ENCODE data around the gene ACOXL.
"Not testable (repeated sequence)": the region's sequence is repeated elsewhere in the genome, so short reads cannot be mapped to it uniquely, and the experiment has no call there.

Gene ACOXL

GRCh38 chr2:110941226-110941625 lies 208.9 kb downstream of the ACOXL start:
- no peak for DNase-seq

GRCh38 chr2:110943070-110943634 lies 210.8 kb downstream of the ACOXL start:
- DNase-seq: no peak

DNA sequence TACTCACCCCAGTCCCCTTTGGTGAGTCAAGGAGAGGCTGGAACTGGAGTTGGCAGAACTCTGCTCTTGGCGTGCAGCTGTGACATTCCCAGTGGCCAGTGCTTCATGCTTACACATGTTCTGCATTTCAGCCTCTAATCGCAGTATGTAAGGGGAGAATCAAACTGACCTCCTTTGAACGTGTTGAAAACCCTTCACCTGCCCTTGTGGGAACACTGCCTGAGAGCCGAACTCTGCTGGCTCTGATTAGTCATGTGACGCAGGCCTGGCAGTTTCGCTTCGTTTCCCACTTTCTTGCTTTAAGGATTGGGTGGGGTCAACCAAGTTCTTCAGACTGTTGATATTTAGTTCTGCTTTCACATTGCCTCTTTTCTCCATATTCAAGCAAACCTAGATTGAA lies 214.5 kb downstream of the ACOXL start:
- DNase-seq: no peak

GRCh38 chr2:110948027-110948674 lies 215.8 kb downstream of the ACOXL start:
- DNase-seq: no peak

GRCh38 chr2:110950281-110950680 lies 217.9 kb downstream of the ACOXL start:
- no peak for DNase-seq

DNA sequence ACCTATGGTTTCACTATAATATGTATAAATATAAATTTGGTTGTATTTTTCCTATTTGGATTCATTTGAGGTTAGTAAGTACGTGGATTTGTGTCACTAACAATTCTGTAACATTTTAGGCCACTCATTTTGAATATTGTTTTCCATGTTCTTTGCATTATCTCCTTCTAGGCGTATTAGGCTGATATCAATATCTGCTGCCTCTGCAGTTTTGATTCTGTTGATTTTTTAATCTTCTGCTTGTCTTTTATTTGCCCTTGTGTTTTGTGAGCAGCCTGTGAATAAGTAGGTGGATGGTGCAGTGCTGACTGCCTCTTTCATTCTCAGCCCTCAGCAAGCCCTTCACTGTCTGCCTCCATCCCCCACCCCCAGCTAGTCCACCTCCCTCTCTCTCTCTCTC lies 222.7 kb downstream of the ACOXL start:
- no peak for DNase-seq

DNA sequence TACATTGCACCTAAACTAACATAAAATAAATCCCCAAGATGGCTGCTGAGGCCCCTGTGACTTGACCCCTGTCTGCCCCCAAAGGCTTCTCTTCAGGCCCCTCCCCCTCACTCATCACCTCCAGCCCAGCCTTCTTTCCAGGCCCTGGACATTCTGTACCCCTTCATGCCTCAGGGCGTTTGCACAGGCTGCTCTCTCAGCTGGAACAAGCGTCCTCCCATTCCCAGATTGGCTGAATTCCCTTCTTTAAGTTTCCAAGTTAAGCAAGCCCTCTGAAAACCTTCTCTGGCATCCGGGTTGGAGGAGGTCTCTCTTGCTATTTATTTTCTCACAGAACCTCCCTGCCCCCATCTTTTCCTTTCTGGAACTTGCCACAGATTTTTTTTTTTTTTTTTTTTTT lies 223.2 kb downstream of the ACOXL start:
- DNase-seq: no peak

- no peak for DNase-seq
Observed at GRCh38 chr2:110957293-110957692, 224.9 kb downstream of the ACOXL start.

DNA sequence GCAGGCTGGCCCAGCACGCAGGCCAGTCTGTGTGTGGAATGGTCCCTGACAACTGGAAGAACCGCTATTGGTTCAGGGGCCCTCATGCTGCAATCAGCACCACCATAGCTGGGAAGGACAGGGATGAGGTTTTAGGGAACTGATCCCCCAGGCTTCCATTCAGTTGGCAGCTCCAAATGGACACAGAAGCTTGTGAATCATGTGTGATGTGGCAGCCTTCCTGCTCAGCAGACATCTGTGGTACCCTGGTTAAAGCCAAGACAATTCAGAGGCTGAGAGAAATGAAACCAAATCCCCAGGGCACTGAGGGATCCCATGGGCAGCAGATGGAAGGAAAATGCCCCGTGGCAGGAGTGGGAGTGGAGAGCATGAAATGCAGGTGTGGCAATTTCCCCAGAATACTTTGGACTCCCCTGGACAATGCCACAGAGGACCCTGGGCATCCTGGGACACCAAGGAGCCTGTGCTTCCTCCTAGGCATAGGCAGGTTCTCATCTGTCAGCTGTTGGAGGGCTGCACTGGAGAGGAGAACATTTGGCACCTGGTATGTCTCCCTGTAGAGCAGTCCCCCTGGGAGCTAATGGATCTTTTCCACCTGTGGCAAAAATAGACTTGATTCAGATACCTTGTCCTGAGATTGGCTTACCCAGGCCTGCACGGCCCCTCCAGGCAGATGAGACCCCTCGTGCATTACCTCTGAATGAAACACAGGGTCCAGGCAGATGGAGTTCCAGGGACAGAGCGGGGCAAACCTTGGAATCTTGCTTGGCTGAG lies 226.2 kb downstream of the ACOXL start:
- DNase-seq: no peak

GRCh38 chr2:110959198-110959597 lies 226.8 kb downstream of the ACOXL start:
- DNase-seq: no peak

DNA sequence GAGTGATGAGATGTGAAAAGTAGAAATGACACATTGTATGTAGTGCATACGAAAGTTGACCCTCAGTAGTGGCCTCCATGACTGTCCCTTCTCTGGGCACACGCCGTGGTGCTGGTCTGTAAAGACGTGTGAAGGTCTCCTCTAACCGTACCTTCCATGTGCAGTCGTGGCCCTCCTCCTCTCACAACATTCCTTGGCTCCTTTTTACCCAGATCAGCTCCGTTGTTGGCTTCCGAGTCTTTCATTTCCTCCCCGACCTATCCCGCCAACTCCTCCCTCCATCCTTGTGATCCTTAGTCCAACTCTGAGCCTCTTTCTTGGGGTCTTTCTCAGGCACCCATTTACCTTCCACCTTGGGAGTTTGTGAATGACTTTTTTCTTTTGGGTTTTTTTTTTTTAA lies 227.9 kb downstream of the ACOXL start:
- DNase-seq: no peak

GRCh38 chr2:110960954-110961353 lies 228.6 kb downstream of the ACOXL start:
- DNase-seq: no peak

- DNase-seq: not testable (repeated sequence)
Observed at GRCh38 chr2:110961643-110962042, 229.3 kb downstream of the ACOXL start.

DNA sequence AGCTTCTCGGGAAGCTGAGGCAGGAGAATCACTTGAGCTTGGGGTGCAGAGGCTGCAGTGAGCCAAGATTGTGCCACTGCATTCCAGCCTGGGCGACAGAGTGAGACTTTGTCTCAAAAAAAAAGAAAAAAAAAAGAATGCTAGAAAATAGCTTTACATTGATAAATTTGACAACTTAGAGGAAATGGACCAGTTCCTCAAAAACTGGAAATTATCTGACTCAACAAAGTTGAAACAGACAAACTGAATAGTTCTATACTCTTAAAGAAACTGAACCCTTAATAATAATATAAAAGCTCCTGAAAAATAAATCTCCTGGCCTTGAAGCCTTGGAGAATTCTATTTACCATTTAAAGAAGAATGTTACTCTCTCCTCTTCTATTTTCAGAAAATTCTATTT lies 237.3 kb downstream of the ACOXL start:
- no peak for DNase-seq

GRCh38 chr2:110970201-110970600 lies 237.8 kb downstream of the ACOXL start:
- DNase-seq: no peak

- no peak for DNase-seq
Observed at GRCh38 chr2:110971811-110972210, 239.4 kb downstream of the ACOXL start.

GRCh38 chr2:110973262-110973661 lies 240.9 kb downstream of the ACOXL start:
- no peak for DNase-seq

DNA sequence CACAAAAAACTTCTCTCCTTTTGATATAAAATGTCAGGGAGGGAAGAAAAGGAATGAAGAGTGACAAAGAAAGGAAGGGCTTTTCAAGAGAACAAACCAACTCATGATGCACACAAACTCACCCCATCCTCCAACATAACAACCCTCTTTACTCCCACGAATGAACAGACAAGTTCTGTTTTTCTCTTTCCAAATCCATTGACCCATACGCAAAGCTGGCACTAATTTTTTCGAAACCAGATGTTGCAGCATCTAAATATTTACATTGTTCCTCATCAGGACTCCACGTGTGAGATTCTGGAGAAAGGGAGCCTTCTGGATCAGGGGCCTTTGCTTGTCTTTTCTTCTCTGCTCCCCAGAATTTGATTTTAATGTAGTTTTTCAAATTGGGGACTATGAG lies 245.0 kb downstream of the ACOXL start:
- DNase-seq: no peak

DNA sequence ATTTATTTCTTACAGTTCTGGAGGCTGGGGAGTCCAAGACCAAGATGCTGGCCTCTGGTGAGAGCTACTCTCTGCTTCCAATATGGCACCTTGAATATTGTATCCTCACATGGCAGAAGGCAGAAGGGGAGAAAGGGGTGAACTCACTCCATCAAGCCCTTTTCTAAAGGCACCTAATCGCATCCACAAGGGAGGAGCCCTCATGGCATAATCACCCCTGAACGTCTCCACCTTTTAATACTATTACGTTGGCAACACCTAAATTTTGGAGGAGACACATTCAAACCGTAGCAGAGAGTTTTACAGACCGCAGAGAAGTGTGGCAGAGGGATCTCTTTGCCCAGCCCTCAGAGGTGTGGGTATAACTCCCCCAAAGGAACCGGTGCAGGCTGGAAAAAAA lies 245.8 kb downstream of the ACOXL start:
- DNase-seq: no peak

DNA sequence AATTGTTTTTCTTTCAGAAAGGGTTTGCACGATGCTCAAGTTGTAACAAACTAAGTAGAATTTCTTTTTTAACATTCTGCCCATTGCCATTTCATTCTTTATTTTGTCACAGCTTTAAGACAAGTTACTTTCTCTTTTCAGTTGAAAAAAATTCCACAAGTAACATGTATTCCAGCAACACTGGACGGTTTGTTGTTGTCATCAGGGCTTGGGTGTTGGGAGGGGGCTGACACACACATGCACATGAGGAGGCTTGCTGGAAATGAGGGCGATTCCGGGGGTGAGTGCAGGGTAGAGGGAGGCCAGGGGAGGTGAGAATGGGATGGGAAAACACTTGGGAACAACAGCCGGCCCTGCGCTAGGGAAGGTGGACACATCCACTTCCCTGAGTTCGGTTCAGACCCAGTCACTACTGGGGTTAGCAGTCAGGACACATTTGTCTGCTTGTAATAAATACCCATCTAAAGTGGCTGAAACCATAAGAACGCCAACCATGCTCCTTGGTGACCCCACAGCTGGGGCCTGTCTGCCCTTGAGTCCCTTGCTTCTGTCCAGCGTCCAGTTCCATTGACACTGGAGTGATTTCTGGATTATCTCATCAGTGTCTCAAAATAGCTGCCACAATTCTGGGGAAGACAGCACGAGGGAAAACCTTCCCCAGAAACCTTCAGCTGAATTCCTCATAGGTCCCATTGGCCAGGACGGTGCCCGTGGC lies 246.5 kb downstream of the ACOXL start:
- DNase-seq: no peak

GRCh38 chr2:110979471-110980338 lies 247.3 kb downstream of the ACOXL start:
- DNase-seq: no peak

DNA sequence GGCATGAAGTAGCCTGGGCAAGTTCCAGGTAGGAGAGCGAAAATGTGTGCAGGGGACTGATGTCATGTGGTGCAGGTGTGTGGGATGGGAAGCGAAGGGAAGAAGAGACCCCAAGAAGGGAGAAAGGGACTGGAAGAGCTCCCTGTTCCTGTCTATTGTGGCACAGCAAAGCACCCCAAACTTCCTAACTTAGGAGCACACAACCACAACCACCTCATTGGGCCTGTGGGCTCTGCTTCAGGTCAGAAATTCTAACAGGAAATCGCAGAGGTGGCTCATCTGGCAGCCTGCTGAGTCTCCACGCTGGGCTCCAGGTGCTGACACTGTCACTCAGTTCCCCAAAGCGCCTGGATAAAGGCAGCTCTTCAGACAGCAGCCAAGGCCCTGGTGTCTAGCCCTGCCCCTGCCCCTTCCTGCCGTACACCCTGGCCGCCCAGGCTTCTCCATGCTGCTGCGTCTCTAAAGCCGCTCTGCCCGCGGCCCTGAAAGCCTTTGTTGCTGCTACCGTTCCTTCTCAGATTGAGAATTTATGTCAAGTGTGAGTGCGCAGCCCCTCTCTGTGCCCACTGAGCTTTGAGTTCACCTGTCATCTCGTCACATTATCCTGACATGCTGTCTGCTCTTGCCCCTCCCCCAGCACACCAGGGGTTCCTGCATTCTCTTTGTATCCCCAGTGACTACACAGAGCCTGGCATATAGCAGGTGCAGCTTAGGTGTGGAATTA lies 248.1 kb downstream of the ACOXL start:
- no peak for DNase-seq
